Measurements from ENCODE around the gene AKAP8. TPM values are rescaled to one million over a fixed set of nuclear protein-coding genes. Genes with fewer than 3 reads are reported as not detected.

The AKAP8 gene
- total RNA-seq, 1 experiment from 2014 or later = 59.5 TPM

DNA sequence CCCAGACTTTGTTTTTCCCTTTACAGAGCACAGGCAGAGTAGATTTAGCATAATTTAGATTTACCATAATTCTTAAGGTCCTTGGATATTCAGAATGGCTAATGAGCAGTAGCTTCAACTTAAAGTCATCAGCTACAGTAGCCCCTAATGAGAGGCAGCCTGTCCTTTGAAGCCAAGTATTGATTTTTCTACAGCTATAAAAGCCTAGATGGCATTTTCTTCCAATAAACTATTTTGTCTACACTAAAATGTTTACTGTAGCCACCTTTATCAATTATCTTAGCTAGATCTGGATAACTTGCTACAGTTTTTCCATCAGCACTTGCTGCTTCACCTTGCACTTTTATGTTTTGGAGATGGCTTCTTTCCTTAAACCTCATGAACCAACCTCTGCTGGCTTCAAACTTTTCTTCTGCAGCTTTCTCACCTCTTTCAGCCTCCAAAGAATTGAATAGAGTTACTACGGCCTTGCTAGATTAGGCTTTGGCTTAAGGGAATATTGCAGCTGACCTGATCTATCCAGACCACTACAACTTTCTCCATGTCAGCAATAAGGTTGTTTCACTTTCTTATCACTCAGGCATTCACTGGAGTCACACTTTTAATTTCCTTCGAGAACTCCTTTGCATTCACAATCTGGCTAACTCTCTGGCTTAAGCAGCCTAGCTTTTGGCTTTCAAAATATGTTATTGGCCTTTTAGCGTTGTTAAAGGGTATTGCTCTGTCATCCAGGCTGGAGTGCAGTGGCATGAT is 73.8 kb downstream of the AKAP8 start:
- Histone ChIP-seq H3K23ac (ENCODE audit: insufficient read length, low read depth, low read length) (no peak overlapping the region), H2AK5ac (ENCODE audit: insufficient read length, low read length) (no peak overlapping the region), H3K27ac (ENCODE audit: insufficient read length, low read depth, low read length) (no peak overlapping the region), H3K9ac (ENCODE audit: extremely low read depth, insufficient read length, low read length) (no peak overlapping the region), H4K20me1 (ENCODE audit: control insufficient read depth, insufficient read depth, insufficient read length) (peaks cover 4% of the 10 kb centered on the region), H2BK120ac (ENCODE audit: low read depth, low read length, poor library complexity, severe bottlenecking) (no peak overlapping the region), H3K27me3 (ENCODE audit: insufficient read depth, low read length) (no peaks in the 10 kb centered on the region), H2BK15ac (ENCODE audit: low read depth, low read length) (no peak overlapping the region), H3K4ac (ENCODE audit: low read depth, low read length) (no peak overlapping the region), H2AFZ (ENCODE audit: low read length) (no peak overlapping the region), H3K56ac (ENCODE audit: insufficient read length, low read depth, low read length) (no peak overlapping the region), H4K91ac (ENCODE audit: insufficient read length, low read depth, low read length) (no peak overlapping the region), H4K5ac (ENCODE audit: insufficient read length, low read depth, low read length) (no peak overlapping the region), H3K18ac (ENCODE audit: insufficient read length, low read depth, low read length) (no peak overlapping the region), H3K4me2 (ENCODE audit: insufficient read depth, insufficient read length, low read length) (no peak overlapping the region), H4K8ac (replicated peaks; ENCODE audit: insufficient read length, low read depth, low read length) (no peak overlapping the region), H3K79me2 (ENCODE audit: insufficient read depth, low read length) (peaks cover 82% of the 10 kb centered on the region), H2BK5ac (ENCODE audit: insufficient read length, low read length) (no peak overlapping the region), H3K79me1 (ENCODE audit: insufficient read depth, low read depth, low read length, poor library complexity, severe bottlenecking) (peaks cover 16% of the 10 kb centered on the region), H3K14ac (ENCODE audit: insufficient read depth, low read length) (no peak overlapping the region), H2BK12ac (ENCODE audit: insufficient read length, low read depth, low read length) (no peak overlapping the region), H3T11ph (ENCODE audit: low read length) (no peak overlapping the region), H3K9me3 (ENCODE audit: control insufficient read depth, low read depth, low read length) (no peaks in the 10 kb centered on the region), H3K4me1 (ENCODE audit: insufficient read depth, low read length) (peaks cover 3% of the 10 kb centered on the region; the same call in 1 of the 2 replicates), H3K23me2 (ENCODE audit: insufficient read length, low read depth, low read length, poor library complexity, severe bottlenecking) (no peaks in the 10 kb centered on the region), H2BK20ac (ENCODE audit: low read depth, low read length, poor library complexity, severe bottlenecking) (no peak overlapping the region)
- WGBS (ENCODE audit: extremely low coverage, insufficient read length, low lambda C conversion rate) = no CpG with 5 or more reads among the region's 3 CpGs
- Mint-ChIP-seq H3K36me3 (ENCODE audit: insufficient read depth in 1 of 3, low read depth in 3 of 3) (peaks cover 0 to 17% (median 12%) of the 10 kb centered on the region in 3 experiments; a peak in 5 of 7 replicates), H3K27me3 (ENCODE audit: low read depth) (no peaks in the 10 kb centered on the region), H3K4me3 (no peak overlapping the region), H3K9me3 (peaks cover 0 to 3% of the 10 kb centered on the region in 2 experiments; a peak in 1 of 5 replicates), H3K4me1 (peaks cover 10 to 40% of the 10 kb centered on the region in 2 experiments), H3K27ac (peak overlapping the region in 1 of 3 experiments; percentile 64; a peak in 2 of 7 replicates)
- TF ChIP-seq, protein P1, sequence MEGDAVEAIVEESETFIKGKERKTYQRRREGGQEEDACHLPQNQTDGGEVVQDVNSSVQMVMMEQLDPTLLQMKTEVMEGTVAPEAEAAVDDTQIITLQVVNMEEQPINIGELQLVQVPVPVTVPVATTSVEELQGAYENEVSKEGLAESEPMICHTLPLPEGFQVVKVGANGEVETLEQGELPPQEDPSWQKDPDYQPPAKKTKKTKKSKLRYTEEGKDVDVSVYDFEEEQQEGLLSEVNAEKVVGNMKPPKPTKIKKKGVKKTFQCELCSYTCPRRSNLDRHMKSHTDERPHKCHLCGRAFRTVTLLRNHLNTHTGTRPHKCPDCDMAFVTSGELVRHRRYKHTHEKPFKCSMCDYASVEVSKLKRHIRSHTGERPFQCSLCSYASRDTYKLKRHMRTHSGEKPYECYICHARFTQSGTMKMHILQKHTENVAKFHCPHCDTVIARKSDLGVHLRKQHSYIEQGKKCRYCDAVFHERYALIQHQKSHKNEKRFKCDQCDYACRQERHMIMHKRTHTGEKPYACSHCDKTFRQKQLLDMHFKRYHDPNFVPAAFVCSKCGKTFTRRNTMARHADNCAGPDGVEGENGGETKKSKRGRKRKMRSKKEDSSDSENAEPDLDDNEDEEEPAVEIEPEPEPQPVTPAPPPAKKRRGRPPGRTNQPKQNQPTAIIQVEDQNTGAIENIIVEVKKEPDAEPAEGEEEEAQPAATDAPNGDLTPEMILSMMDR (conservative IDR thresholded peaks at IDR 0.05) = no peak
- DNase-seq = no peak
